Daoy (cell line): Measurements from ENCODE around the gene AXDND1. TPM values are rescaled to one million over a fixed set of nuclear protein-coding genes. Genes with fewer than 3 reads are reported as not detected.

Experiments used
- DNase-seq: peaks from one replicate; pipeline ENCODE4 v3.0.0-alpha.2; 2015; ENCODE audit warnings: low read depth
- total RNA-seq: library from RNA; depleted of rRNA; stranded (reverse); fragments of >200 nt; shearing (Covaris generic); gene quantifications from 2 replicates; pipeline ENCODE4 v1.2.3, GENCODE V29; 2014; rRNA removed

The AXDND1 gene
- total RNA-seq, 1 experiment from 2014 or later, result not detected

DNA sequence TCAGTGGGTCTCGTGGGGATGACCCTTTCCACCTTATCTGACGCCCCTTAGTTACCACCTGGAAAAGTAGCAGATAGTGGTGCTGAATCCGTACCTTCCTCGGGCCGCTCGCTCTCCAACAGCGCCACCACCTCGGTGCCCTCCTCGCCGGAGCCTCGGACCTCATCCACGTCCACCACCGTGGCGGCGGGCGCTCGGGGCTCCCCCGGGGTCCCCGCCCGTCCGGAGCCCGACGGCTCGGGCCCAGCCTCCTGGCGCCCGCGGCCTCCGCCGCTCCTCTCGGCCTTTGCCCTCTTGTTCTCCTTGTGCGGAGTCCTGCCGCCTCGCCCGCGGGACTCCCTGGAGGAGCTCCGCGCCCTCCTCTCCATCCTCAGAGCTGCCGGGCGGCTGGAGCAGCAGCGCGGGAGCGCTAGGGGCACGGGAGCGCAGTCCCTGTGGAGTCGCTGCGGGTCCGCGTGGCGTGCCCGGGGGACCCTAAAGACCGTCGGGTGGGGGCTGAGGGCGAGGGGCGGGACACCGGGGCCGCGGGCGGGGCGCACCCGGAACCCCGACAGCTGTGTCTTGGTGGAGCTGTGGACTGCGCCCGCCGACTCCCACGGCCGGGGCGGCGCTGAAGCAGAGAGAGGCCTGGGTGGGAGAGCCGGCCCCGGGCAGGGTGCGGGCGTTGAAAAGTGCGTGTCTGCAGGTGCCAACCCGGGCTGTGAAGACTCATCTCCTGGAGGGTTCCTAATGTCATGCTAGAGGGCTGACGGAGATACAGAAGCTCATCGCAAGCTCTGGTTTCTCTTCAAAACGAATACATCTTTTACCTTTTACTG, 209.9 kb downstream of the AXDND1 start, which contains the start of gene NPHS2:
Gene NPHS2 (minus strand): TSS at position 452 of the 818 bp plus-strand sequence. CDS start 84 bp downstream, at position 368.
- DNase-seq, result no peak

- DNase-seq, result no peak
These were observed 210.7 kb downstream of the AXDND1 start for GRCh38 chr1:179576509-179576908.

- DNase-seq, result peak; percentile 57
These were observed 218.1 kb downstream of the AXDND1 start for GRCh38 chr1:179583771-179584320.

GRCh38 chr1:179586107-179586823, 220.5 kb downstream of the AXDND1 start:
- peak; percentile 79 for DNase-seq

DNA sequence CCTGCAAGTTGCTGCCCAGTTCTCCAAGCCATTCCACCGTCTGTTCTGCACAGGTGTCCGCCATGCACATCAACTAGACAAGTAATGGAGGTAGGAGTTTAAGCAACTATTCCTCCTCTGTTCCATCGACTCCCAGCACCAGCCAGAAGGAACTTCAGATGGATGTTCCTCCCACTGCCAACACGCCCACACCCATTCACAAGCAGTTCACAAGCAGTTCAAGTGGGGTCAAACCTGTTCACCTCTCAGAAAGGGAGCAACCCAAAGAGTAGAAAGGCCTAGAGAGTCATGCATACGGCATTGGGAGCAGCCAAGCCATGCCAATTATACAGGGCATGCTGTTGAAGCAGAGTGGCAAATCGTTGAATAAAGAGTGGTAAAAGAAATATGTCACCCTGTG, 221.6 kb downstream of the AXDND1 start:
- DNase-seq, result no peak

GRCh38 chr1:179588425-179589024, 222.8 kb downstream of the AXDND1 start:
- DNase-seq, result no peak

- no peak for DNase-seq
These were observed 223.7 kb downstream of the AXDND1 start for GRCh38 chr1:179589509-179589908.

DNA sequence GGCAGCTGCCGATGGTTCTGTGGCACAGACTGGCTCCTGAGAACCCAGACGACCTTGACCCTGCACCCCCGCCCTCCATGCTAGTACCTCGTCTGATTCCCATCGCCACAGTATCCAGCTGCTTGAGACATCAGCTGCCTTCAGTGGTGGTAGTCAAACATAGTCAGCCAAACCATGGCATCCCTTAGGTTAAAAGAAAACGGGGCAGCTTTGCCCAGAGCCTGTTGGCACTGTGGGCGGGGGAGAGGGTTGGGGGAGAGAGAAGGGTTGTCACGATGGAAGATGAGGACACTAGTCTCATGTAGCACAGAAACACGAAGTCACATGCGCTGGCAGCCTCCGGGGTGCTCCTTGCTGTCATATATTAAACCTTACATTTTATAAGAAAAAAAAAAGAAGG, 224.9 kb downstream of the AXDND1 start:
- no peak for DNase-seq

DNA sequence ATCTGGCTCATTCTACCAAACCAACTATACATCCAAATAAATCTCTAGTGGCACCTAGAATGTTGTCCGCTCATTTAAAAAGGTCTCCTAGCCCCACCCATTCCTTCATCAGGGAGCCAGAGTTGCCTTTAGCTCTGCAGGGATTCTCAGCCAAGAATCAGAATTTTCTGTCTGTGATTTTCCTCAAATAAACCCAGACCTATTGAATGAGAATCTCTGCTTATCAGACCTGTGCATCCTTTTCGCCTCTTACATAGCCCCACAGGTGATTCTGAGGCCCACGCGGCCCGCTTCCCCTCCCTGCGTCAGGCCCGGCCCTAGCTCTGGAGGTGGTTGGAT, 225.5 kb downstream of the AXDND1 start:
- DNase-seq, result no peak

DNA sequence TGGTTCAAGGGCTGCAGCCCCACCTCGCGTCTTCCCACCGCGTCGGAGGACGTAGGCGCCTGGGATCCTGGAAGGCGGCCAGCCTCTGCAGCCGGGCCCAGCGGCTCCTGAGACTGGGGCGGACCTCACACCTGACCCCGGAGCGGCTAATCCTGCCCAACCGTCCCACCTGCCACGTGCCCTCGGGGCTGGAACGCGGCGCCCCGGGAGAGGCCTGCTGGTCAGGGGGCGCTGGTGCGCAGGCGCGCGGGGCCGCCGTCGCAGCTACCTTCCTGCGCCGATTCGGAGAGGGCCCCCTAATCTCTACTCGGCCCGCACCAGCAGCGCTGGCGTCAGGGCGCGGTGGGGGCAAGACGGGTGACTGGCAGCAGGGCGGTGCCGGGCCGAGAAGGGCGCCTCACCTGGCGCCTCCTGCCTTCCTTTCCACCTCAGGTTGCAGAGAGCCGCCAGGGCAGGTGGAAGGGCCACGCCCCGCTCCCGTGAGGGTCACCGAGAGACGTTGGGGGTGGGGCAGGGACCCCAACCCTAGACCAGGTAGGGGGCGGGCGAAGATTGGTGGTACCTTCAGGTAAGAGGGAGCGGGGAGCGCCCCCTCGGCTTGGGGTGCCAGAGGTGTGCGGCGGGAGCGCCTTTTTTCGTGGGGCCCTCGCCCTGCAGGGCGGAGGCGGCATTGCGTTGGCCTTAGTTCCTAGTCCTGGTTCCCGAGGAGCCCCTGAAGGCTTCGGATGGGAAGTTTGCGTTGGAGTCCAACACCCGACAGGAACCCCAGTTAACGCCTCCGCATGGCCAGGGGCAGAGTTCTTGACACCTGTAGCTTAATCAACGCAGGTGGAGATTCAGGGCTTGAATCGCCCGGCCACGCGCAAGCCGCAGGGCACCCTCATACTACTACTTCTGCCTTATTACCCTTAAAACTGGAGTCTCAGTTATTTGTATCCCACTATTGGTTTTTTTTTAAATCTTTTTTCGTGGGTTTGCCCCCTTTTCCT, 226.1 kb downstream of the AXDND1 start, which contains the start of gene TDRD5:
Gene TDRD5 (plus strand): TSS at position 241 of the 989 bp plus-strand sequence. CDS start 784 bp downstream, outside the sequence.
- peak; percentile 41 for DNase-seq

GRCh38 chr1:179598631-179599030, 232.9 kb downstream of the AXDND1 start:
- DNase-seq, result no peak

DNA sequence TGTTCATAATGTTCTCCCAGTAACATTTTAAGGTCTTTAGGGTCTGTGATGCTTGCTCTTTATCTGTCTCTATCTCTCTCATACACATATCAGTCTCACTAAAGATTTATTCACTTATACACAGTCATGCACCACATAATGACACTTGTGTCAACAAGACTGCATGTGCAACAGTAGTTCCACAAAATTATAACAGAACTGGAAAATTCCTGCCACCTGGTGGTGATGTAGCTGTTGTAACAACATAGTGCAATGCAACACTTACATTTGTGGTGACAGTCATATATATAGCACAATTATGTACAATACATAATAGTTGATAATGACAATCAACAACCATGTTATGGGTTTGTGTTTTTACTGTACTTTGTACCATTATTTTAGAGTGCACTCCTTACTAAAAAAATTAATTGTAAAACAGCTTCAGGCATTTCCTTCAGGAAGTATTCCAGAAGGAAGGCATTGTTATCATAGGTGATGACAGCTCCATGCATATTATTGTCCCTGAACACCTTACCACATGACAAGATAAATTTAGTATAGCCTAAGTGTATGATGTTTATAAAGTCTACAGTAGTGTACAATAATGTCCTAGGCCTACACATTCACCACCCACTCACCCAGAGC, 234.0 kb downstream of the AXDND1 start:
- DNase-seq, result peak; percentile 40

DNA sequence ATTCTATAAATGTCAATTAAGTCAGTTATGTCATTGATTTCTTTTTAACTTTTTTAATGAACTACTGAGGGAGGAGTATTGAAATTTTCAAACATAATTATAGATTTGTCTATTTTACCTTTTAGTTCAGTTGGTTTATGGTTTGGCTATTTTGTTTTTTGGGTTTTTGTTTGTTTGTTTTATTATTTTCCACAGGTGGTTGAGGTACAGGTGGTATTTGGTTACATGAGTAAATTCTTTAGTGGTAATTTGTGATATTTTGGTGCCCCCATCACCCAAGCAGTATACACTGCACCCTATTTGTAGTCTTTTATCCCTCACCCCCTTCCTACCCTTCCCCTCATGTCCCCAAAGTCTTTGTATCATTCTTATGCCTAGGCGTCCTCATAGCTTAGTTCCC, 235.3 kb downstream of the AXDND1 start:
- DNase-seq, result no peak

Other genes with a start within 250 kb of the AXDND1 start
- gene ABL2, start 136.3 kb upstream of the AXDND1 start, total RNA-seq, result 17.6 and 21.9 TPM in 2 replicates
- gene SOAT1, start 72.2 kb upstream of the AXDND1 start, total RNA-seq, result 15.9 and 16.2 TPM in 2 replicates
- not detected in 2 replicates for gene NPHS2, start 210.0 kb downstream of the AXDND1 start, total RNA-seq
- 0.03 and 0.34 TPM in 2 replicates for gene TDRD5, start 225.9 kb downstream of the AXDND1 start, total RNA-seq